Measurements from ENCODE around the gene DPY19L1. TPM values are rescaled to one million over a fixed set of nuclear protein-coding genes. Genes with fewer than 3 reads are reported as not detected.
A peak's percentile ranks its signal among the peaks of the same experiment; 100 is the strongest.

DPY19L1 gene
- 35.9 and 41.3 TPM in 2 replicates for total RNA-seq

GRCh38 chr7:35037211-35037525, at the start of gene DPY19L1:
DPY19L1 (minus strand) TSS chr7:35037485; CDS start chr7:35037394, 91 bp downstream.

Small RNA genes lying within 50 kb of the gene (small RNA-seq; reads per million reads assigned to genes)
- 4.3 reads per million, percentile 89 among the genes with 10 or more reads in this experiment for gene MIR548N
- not detected for gene RF00322

Other genes with a start within 250 kb of the DPY19L1 start
- 0.11 and 0.13 TPM in 2 replicates for gene TBX20, start 216.6 kb upstream of the DPY19L1 start, total RNA-seq